Pancreas (tissue), 10 donors: ENCODE measurements around the gene DSCAM. TPM values are rescaled to one million over a fixed set of nuclear protein-coding genes. Genes with fewer than 3 reads are reported as not detected.

Source experiments
- ATAC-seq, 4 donors: fragments of 200-7000 bp; cut with Tn5 transposase; one replicate each; pipeline versions ENCODE4 v1.8.0 to v1.9.1; 2020; ENCODE audit warnings: mild to moderate bottlenecking in 4 of 4, moderate library complexity in 4 of 4
- DNase-seq, 6 donors: peaks; one replicate each; pipeline ENCODE4 v3.0.0-alpha.2; 2020
- FAIRE-seq: peaks from 2 replicates; lab custom pipeline; 2012; peaks lifted over from hg19 to GRCh38; lab: Jason Lieb, UNC
- H3K27ac ChIP-seq, 4 donors: fragments of 200-600 bp; sonication (generic); 1 replicate in 3 of 4; 2 replicates in 1 of 4; pipeline versions ENCODE4 v1.5.0 to v1.8.0; 2020
- H3K27me3 ChIP-seq, 4 donors: fragments of 200-600 bp; one replicate each; pipeline ENCODE4 v1.8.0; 2021
- H3K36me3 ChIP-seq, 3 donors: fragments of 200-600 bp; sonication (generic) in 1 of 3; one replicate each; pipeline versions ENCODE4 v1.5.0 to v1.8.0; 2020 to 2021
- H3K4me1 ChIP-seq, 3 donors: fragments of 200-600 bp; one replicate each; pipeline ENCODE4 v1.8.0; 2021
- H3K4me3 ChIP-seq, 4 donors: fragments of 200-600 bp; sonication (generic) in 2 of 4; one replicate each; pipeline versions ENCODE4 v1.5.0 to v1.8.0; 2020 to 2021
- H3K9me3 ChIP-seq, 4 donors: fragments of 200-600 bp; one replicate each; pipeline ENCODE4 v1.8.0; 2021
- WGBS, 2 donors: extraction: QIAGEN DNeasy Blood & Tissue Kit; methylation state at CpG; one replicate each; pipeline ENCODE4 v1.1.7; 2013; 5-methylcytosine and 5-hydroxymethylcytosine counted together
- intact Hi-C, 3 donors: fragments of 100-400 bp; cut with DNase I; formaldehyde crosslinking; loops; one replicate each; pipeline versions ENCODE4 v1.11.1 to v1.14.2; 2022
- polyA plus RNA-seq, 2 donors: library from polyadenylated mRNA; stranded (reverse); fragments of 200-250 nt; gene quantifications; one replicate each; pipeline ENCODE4 v1.2.3, GENCODE V29; 2013
- total RNA-seq, 6 donors: library from RNA; stranded (reverse); fragmentation: NEBNext Ultra II Directional in 4 of 6; extraction: Animal tissue kit (Norgen Biotek cat#: 25700) in 4 of 6; gene quantifications; one replicate each; pipeline versions ENCODE4 v1.2.1 to v1.2.4, GENCODE V29; 2021 to 2023
- TF ChIP-seq, protein P1 (sequence below), 4 donors: fragments of 200-600 bp; sonication (generic) in 3 of 4; IDR thresholded peaks; one replicate each; pipeline versions ENCODE4 v1.5.0 to v1.8.0; 2021; ENCODE audit warnings: antibody characterized with exemption in 4 of 4
- donor health status: healthy with polysubstance abuse.
- donor health status: DM: no; HTN: no; CAD: no; lungs with moderate emphysema.
- donor health status: DM: no; HTN: no; CAD: no.
- donor health status: control.
- donor health status: control.
- donor health status: Bipolar disorder and iron deficiency.
- donor health status: DM: yes; HTN: yes; CAD: no.
- donor health status: DM: no; HTN: no; CAD: no.
- donor health status: DM: no; HTN: no; CAD: no.
- donor health status: DM: yes; HTN: yes; CAD: no.

DSCAM gene
- total and polyA plus RNA-seq, 8 donors: 0.05 to 0.77 (median 0.14) TPM

- TF ChIP-seq, protein P1, sequence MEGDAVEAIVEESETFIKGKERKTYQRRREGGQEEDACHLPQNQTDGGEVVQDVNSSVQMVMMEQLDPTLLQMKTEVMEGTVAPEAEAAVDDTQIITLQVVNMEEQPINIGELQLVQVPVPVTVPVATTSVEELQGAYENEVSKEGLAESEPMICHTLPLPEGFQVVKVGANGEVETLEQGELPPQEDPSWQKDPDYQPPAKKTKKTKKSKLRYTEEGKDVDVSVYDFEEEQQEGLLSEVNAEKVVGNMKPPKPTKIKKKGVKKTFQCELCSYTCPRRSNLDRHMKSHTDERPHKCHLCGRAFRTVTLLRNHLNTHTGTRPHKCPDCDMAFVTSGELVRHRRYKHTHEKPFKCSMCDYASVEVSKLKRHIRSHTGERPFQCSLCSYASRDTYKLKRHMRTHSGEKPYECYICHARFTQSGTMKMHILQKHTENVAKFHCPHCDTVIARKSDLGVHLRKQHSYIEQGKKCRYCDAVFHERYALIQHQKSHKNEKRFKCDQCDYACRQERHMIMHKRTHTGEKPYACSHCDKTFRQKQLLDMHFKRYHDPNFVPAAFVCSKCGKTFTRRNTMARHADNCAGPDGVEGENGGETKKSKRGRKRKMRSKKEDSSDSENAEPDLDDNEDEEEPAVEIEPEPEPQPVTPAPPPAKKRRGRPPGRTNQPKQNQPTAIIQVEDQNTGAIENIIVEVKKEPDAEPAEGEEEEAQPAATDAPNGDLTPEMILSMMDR (IDR thresholded peaks at IDR 0.05): no peak
- 76 to 88% methylated on average over 2 of the region's 2 CpGs for WGBS, 2 donors
- Histone ChIP-seq H3K36me3 (no peaks in the 10 kb centered on the region), H3K27ac (no peak overlapping the region), H3K9me3 (no peaks in the 10 kb centered on the region), H3K27me3 (peaks cover 0 to 21% (median 2%) of the 10 kb centered on the region in 4 donors), H3K4me1 (peaks cover 0 to 3% (median 0%) of the 10 kb centered on the region in 3 donors), H3K4me3 (no peak overlapping the region)
- DNase-seq: no peak
- no peak for ATAC-seq
- intact Hi-C loops: no loop called here
- no peak for FAIRE-seq
These were observed 615.0 kb downstream of the DSCAM start for GRCh38 chr21:40231979-40232378.

GRCh38 chr21:40227096-40227495, 619.9 kb downstream of the DSCAM start:
- intact Hi-C loops: no loop called here
- no peaks in the 10 kb centered on the region for H3K9me3 ChIP-seq
- TF ChIP-seq, protein P1 (IDR thresholded peaks at IDR 0.05): no peak
- no peaks in the 10 kb centered on the region for H3K36me3 ChIP-seq
- DNase-seq (no peak), FAIRE-seq (no peak), ATAC-seq (no peak)
- peaks cover 0 to 3% (median 0%) of the 10 kb centered on the region in 3 donors for H3K4me1 ChIP-seq
- peaks cover 0 to 7% (median 0%) of the 10 kb centered on the region in 4 donors for H3K27me3 ChIP-seq
- no peak overlapping the region for H3K27ac ChIP-seq
- WGBS, 2 donors: 73 to 74% methylated on average over 1 of the region's 1 CpG
- H3K4me3 ChIP-seq: no peak overlapping the region

DNA sequence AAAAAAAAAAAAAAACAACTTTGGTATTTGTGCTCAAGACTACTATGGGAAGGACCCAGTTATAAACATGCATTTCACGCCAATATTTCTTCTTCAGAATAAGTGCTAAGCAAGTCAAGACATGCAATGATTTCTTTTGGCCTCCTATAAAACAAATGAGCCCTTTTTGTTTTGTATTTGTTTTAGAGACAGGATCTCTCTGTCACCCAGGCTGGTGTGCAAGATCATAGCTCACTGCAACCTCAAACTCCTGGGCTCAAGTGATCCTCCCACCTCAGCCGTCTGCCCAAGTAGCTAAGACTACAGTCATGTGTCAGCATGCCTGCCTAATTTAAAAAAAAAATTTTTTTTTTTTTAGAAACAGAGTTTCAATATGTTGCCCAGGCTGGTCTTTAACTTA, 631.0 kb downstream of the DSCAM start:
- intact Hi-C loops: no loop called here

GRCh38 chr21:40210251-40210650, 636.7 kb downstream of the DSCAM start:
- H3K4me3 ChIP-seq: no peak overlapping the region
- ATAC-seq (no peak), DNase-seq (no peak), FAIRE-seq (no peak)
- no peak overlapping the region for H3K27ac ChIP-seq
- H3K4me1 ChIP-seq: no peaks in the 10 kb centered on the region
- 82 to 84% methylated on average over 2 of the region's 2 CpGs for WGBS, 2 donors
- intact Hi-C loops: no loop called here
- H3K9me3 ChIP-seq: no peaks in the 10 kb centered on the region
- no peaks in the 10 kb centered on the region for H3K27me3 ChIP-seq
- TF ChIP-seq, protein P1 (IDR thresholded peaks at IDR 0.05): no peak
- no peaks in the 10 kb centered on the region for H3K36me3 ChIP-seq

More for the DNA sequence above, 631.0 kb downstream of the DSCAM start:
- DNase-seq: no peak
- WGBS, 2 donors: 62 to 66% methylated on average over 2 of the region's 2 CpGs
- Histone ChIP-seq H3K9me3 (no peaks in the 10 kb centered on the region), H3K4me1 (no peaks in the 10 kb centered on the region), H3K27ac (no peak overlapping the region), H3K36me3 (no peaks in the 10 kb centered on the region), H3K27me3 (peaks cover 0 to 9% (median 0%) of the 10 kb centered on the region in 4 donors), H3K4me3 (no peak overlapping the region)
- no peak for ATAC-seq
- no peak for FAIRE-seq
- TF ChIP-seq, protein P1 (IDR thresholded peaks at IDR 0.05): no peak

DNA sequence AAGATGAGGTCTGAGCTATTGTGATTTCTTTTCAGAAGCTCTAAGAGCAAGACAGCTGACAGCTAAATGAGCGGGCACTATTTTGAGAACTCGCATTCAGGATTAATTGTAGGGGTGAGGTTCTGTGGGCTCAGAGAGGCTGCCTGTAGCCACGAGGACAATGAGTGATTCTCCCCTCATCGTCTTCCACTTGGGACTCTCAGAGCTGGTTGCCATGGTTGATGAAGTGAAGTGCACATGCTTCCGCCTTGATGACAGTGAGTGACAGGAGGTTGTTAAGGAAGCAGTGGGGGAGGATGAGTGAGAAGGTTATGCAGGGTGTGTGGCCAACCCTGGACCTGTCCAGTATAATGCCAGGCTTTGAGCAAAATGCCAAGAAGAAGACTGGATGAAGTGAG, 638.0 kb downstream of the DSCAM start:
- DNase-seq (no peak), ATAC-seq (no peak), FAIRE-seq (no peak)
- TF ChIP-seq, protein P1 (IDR thresholded peaks at IDR 0.05): no peak
- no peaks in the 10 kb centered on the region for H3K36me3 ChIP-seq
- no peaks in the 10 kb centered on the region for H3K9me3 ChIP-seq
- no peaks in the 10 kb centered on the region for H3K4me1 ChIP-seq
- WGBS, 2 donors: 62 to 69% methylated on average over 5 of the region's 5 CpGs
- intact Hi-C loops: no loop called here
- H3K4me3 ChIP-seq: no peak overlapping the region
- no peaks in the 10 kb centered on the region for H3K27me3 ChIP-seq
- no peak overlapping the region for H3K27ac ChIP-seq
